Measurements from ENCODE around the gene GTF2I. TPM values are rescaled to one million over a fixed set of nuclear protein-coding genes. Genes with fewer than 3 reads are reported as not detected.
"Not testable (repeated sequence)": the region's sequence is repeated elsewhere in the genome, so short reads cannot be mapped to it uniquely, and the experiment has no call there.

GTF2I gene
- total RNA-seq, 2 experiments from 2014 or later = 143 to 145 TPM

DNA sequence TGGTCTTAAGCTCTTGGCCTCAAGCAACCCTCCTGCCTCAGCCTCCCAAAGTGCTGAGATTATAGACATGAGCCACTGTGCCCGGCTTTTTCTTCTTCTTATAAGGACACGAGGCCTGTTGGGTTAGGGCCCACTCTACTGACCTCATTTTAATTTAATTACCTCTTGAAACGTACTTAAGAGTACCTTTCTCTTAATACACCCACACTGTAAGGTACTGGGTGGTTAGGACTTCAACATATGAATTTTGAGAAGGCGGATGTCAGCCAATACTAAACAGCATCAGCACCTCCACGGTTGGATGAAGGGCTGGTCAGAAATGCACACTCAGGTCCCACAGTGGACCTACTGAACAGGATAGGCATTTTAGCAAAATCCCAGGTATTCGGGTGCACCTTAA is 124.2 kb downstream of the GTF2I start:
- H3K9me3 Mint-ChIP-seq; H3K27ac Mint-ChIP-seq; H3K4me3 Mint-ChIP-seq; DNase-seq; H3K27me3 Mint-ChIP-seq; CTCF ChIA-PET; H3K4me1 Mint-ChIP-seq; H3K36me3 Mint-ChIP-seq (ENCODE audit: low read depth); POLR2A ChIA-PET: not testable (repeated sequence)

- H3K4me3 Mint-ChIP-seq; H3K4me1 Mint-ChIP-seq; H3K9me3 Mint-ChIP-seq; POLR2A ChIA-PET; H3K36me3 Mint-ChIP-seq (ENCODE audit: low read depth); H3K27ac Mint-ChIP-seq; DNase-seq; CTCF ChIA-PET; H3K27me3 Mint-ChIP-seq: not testable (repeated sequence)
Observed at GRCh38 chr7:74783595-74783994, 126.1 kb downstream of the GTF2I start.

GRCh38 chr7:74788369-74789150 is 131.0 kb downstream of the GTF2I start:
- H3K4me3 Mint-ChIP-seq; POLR2A ChIA-PET; H3K27ac Mint-ChIP-seq; CTCF ChIA-PET; H3K36me3 Mint-ChIP-seq (ENCODE audit: low read depth); H3K27me3 Mint-ChIP-seq; H3K9me3 Mint-ChIP-seq; H3K4me1 Mint-ChIP-seq: not testable (repeated sequence)
- peak; percentile 96 for DNase-seq

DNA sequence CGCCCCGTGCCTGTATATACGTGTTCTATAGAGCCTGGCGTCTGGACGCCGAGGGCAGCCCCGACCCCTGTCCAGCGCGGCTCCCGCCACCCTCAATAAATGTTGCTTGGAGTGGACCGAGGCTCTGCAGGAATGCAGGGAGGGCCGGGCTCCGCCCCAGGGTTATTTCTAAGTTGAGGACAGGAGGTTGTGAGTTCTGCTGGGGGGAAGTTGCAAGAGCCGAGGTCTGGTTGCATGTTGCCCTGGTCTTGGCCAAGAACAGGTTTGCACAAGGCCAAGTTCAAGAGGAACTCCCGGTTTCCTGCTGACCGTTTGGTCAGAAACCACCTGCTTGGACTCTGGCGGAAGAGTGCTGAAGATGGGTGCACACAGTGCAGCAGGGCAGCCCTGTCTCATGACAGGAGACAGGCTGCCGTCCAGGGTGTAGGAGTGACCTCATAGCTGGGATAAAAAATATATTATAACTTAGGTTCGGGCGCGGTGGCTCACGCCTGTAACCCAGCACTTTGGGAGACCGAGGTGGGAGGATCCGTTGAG is 131.8 kb downstream of the GTF2I start:
- H3K9me3 Mint-ChIP-seq; H3K4me3 Mint-ChIP-seq; H3K4me1 Mint-ChIP-seq; H3K36me3 Mint-ChIP-seq (ENCODE audit: low read depth); DNase-seq; POLR2A ChIA-PET; H3K27me3 Mint-ChIP-seq; H3K27ac Mint-ChIP-seq; CTCF ChIA-PET: not testable (repeated sequence)

DNA sequence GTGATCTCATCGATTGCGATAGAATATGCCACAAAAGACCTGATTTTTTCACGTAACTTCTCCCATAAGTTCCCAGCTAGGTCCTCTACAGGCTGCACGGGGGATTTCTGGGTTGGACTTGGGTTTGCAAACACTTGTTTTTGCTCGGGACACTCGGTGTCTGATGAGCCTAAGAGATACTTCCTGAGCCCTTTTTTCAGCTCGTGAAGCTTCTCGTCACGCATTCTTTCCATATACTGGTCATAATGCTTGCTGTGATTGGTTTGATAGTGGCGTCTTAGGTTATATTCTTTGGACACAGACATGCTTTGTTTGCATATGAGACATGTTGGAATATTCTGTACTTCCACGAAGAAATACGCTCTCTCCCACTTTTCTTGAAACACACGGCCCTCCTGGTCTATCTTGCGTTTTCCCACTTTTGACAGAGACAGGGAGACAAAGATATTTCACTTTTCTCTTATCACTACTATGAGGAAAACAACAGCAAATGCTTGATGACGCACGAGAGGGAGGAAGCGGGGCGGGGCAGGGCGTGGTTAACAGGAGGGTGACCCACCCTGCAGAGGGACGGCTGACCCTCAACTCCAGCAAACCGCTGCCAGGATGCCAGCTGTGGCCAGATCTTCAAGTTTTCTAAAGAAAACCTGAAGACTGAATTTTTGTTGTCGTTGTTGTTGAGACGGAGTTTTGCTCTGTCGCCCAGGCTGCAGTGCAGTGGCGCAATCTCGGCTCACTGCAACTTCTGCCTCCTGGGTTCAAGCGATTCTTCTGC is 140.5 kb downstream of the GTF2I start:
- CTCF ChIA-PET; H3K9me3 Mint-ChIP-seq; H3K4me1 Mint-ChIP-seq; DNase-seq; H3K4me3 Mint-ChIP-seq; H3K27ac Mint-ChIP-seq; POLR2A ChIA-PET; H3K27me3 Mint-ChIP-seq; H3K36me3 Mint-ChIP-seq (ENCODE audit: low read depth): not testable (repeated sequence)

DNA sequence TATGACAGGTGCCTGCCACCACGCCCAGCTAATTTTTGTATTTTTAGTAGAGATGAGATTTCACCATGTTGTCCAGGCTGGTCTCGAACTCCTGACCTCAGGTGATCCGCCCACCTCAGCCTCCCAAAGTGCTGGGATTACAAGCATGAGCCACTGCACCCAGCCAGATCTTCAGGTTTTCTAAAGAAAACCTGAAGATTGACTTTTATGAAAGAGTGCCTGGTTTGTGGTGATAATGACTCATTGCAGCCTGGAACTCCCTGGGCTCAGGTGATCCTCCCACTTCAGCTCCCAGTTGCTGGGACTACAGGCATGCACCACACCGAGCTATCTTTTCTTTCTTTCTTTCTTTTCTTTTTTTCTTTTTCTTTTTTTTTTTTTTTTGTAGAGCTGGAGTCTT is 141.1 kb downstream of the GTF2I start:
- DNase-seq; H3K27ac Mint-ChIP-seq; H3K4me1 Mint-ChIP-seq; H3K36me3 Mint-ChIP-seq (ENCODE audit: low read depth); POLR2A ChIA-PET; H3K9me3 Mint-ChIP-seq; H3K4me3 Mint-ChIP-seq; H3K27me3 Mint-ChIP-seq; CTCF ChIA-PET: not testable (repeated sequence)

Other genes starting within 250 kb of the GTF2I start
- 1 to 10 TPM; 4.0 to 4.6 TPM for gene GTF2IRD1, start 203.8 kb upstream of the GTF2I start, total RNA-seq
- 1 to 10 TPM; 1.5 TPM for gene NCF1, start 116.3 kb downstream of the GTF2I start, total RNA-seq
- 1 to 10 TPM; 6.6 to 8.6 TPM for gene GTF2IRD2, start 193.9 kb downstream of the GTF2I start, total RNA-seq